Right atrium auricular region (tissue), 2 donors: ENCODE data around the gene ZBTB43. TPM values are rescaled to one million over a fixed set of nuclear protein-coding genes. Genes with fewer than 3 reads are reported as not detected.
A peak's percentile ranks its signal among the peaks of the same experiment; 100 is the strongest.
"Not testable (repeated sequence)": the region's sequence is repeated elsewhere in the genome, so short reads cannot be mapped to it uniquely, and the experiment has no call there.

Experiments used
- DNase-seq: peaks from one replicate; pipeline ENCODE4 v3.0.0-alpha.2; 2019; ENCODE audit warnings: low spot score
- H3K27ac ChIP-seq, 2 donors: fragments of 200-600 bp; sonication (generic); 1 replicate in 1 of 2; 2 replicates in 1 of 2; pipeline ENCODE4 v1.5.1; 2016 to 2019
- H3K27me3 ChIP-seq, 2 donors: fragments of 200-600 bp; sonication (generic); one replicate each; pipeline versions ENCODE4 v1.5.1 to v1.6.0; 2017 to 2019
- H3K36me3 ChIP-seq: fragments of 200-600 bp; sonication (generic); one replicate; pipeline ENCODE4 v1.5.1; 2016
- H3K4me1 ChIP-seq, 2 donors: fragments of 200-600 bp; sonication (generic); one replicate each; pipeline versions ENCODE4 v1.5.1 to v1.6.0; 2017 to 2019
- H3K4me3 ChIP-seq, 2 donors: fragments of 200-600 bp; sonication (generic); 1 replicate in 1 of 2; 2 replicates in 1 of 2; pipeline ENCODE4 v1.5.1; 2017 to 2019; ENCODE audit warnings: mild to moderate bottlenecking in 1 of 2, moderate library complexity in 1 of 2
- H3K9me3 ChIP-seq, 2 donors: fragments of 200-600 bp; sonication (generic); one replicate each; pipeline ENCODE4 v1.5.1; 2019
- CTCF ChIP-seq, 2 donors: fragments of 200-600 bp; sonication (generic); IDR thresholded peaks; one replicate each; pipeline ENCODE4 v1.5.1; 2019; ENCODE audit warnings: antibody characterized with exemption in 2 of 2
- total RNA-seq, 2 donors: library from RNA; depleted of rRNA; stranded (reverse); fragments of >200 nt; gene quantifications; one replicate each; pipeline ENCODE4 v1.1.0, GENCODE V29; 2016

The ZBTB43 gene
- total RNA-seq, 2 donors from 2014 or later = 11.8 to 15.1 TPM

- DNase-seq = no peak
- Histone ChIP-seq H3K36me3 (peaks cover 2% of the 10 kb centered on the region), H3K4me1 (peaks cover 0 to 40% of the 10 kb centered on the region in 2 donors), H3K4me3 (peak overlapping the region; percentile 90 to 99), H3K9me3 (no peaks in the 10 kb centered on the region), H3K27ac (peak overlapping the region; percentile 95 to 96), H3K27me3 (no peaks in the 10 kb centered on the region)
- TF ChIP-seq CTCF (IDR thresholded peaks at IDR 0.05) = no peak
Observed at GRCh38 chr9:126804198-126804695, 593 bp upstream of the ZBTB43 start.

GRCh38 chr9:126805554-126806262 lies 868 bp downstream of the ZBTB43 start:
- peak; percentile 86 for DNase-seq
- peak overlapping the region; percentile 90 to 99 for H3K4me3 ChIP-seq
- peak overlapping the region; percentile 95 to 96 for H3K27ac ChIP-seq
- peaks cover 12% of the 10 kb centered on the region for H3K36me3 ChIP-seq
- peaks cover 0 to 48% of the 10 kb centered on the region in 2 donors for H3K4me1 ChIP-seq
- H3K27me3 ChIP-seq = no peaks in the 10 kb centered on the region
- no peaks in the 10 kb centered on the region for H3K9me3 ChIP-seq
- TF ChIP-seq CTCF (IDR thresholded peaks at IDR 0.05) = no peak

GRCh38 chr9:126806336-126806735 lies 1.5 kb downstream of the ZBTB43 start:
- DNase-seq = no peak
- Histone ChIP-seq H3K36me3 (peaks cover 12% of the 10 kb centered on the region), H3K4me1 (peaks cover 0 to 48% of the 10 kb centered on the region in 2 donors), H3K27ac (peak overlapping the region; percentile 95 to 96), H3K27me3 (no peaks in the 10 kb centered on the region), H3K9me3 (no peaks in the 10 kb centered on the region), H3K4me3 (peak overlapping the region; percentile 90 to 99)
- no peak for TF ChIP-seq CTCF (IDR thresholded peaks at IDR 0.05)

GRCh38 chr9:126809068-126809467 lies 4.2 kb downstream of the ZBTB43 start:
- no peak for TF ChIP-seq CTCF (IDR thresholded peaks at IDR 0.05)
- H3K36me3 ChIP-seq = peaks cover 25% of the 10 kb centered on the region
- peaks cover 0 to 54% of the 10 kb centered on the region in 2 donors for H3K4me1 ChIP-seq

GRCh38 chr9:126810221-126810620 lies 5.4 kb downstream of the ZBTB43 start:
- not testable (repeated sequence) for H3K27me3 ChIP-seq, H3K4me3 ChIP-seq, H3K27ac ChIP-seq, DNase-seq
- Histone ChIP-seq H3K36me3 (peaks cover 25% of the 10 kb centered on the region), H3K9me3 (peaks cover 0 to 11% of the 10 kb centered on the region in 2 donors), H3K4me1 (peaks cover 0 to 54% of the 10 kb centered on the region in 2 donors)

More at GRCh38 chr9:126809068-126809467, 4.2 kb downstream of the ZBTB43 start:
- Histone ChIP-seq H3K27ac (no peak overlapping the region), H3K27me3 (no peaks in the 10 kb centered on the region), H3K9me3 (no peaks in the 10 kb centered on the region), H3K4me3 (no peak overlapping the region)
- no peak for DNase-seq

GRCh38 chr9:126813072-126813471 lies 8.2 kb downstream of the ZBTB43 start:
- no peak overlapping the region for H3K4me3 ChIP-seq
- no peak for DNase-seq
- TF ChIP-seq CTCF (IDR thresholded peaks at IDR 0.05) = no peak
- peaks cover 32% of the 10 kb centered on the region for H3K36me3 ChIP-seq
- no peaks in the 10 kb centered on the region for H3K27me3 ChIP-seq
- H3K27ac ChIP-seq = peak overlapping the region in 1 of 2 donors; percentile 40
- H3K4me1 ChIP-seq = peaks cover 0 to 26% of the 10 kb centered on the region in 2 donors
- H3K9me3 ChIP-seq = peaks cover 0 to 16% of the 10 kb centered on the region in 2 donors
